CD4-positive, alpha-beta memory T cell (primary cell): ENCODE data around the gene CEND1. TPM values are rescaled to one million over a fixed set of nuclear protein-coding genes. Genes with fewer than 3 reads are reported as not detected.
A peak's percentile ranks its signal among the peaks of the same experiment; 100 is the strongest.

Experiments
- CTCF ChIA-PET: fragments of 350-600 bp; sonication (Branson Sonifier 250); formaldehyde crosslinking; loops from one replicate; lab custom pipeline; 2021; ENCODE audit warnings: inconsistent platforms; ENCODE audit not compliant: partially characterized antibody; lab: Charles Lee
- POLR2A ChIA-PET: fragments of 350-600 bp; sonication (Branson Sonifier 250); formaldehyde crosslinking; loops from one replicate; lab custom pipeline; 2021; ENCODE audit not compliant: partially characterized antibody; lab: Charles Lee
- DNase-seq, 5 donors: peaks; one replicate each; pipeline versions ENCODE4 v3.0.0 to v3.0.0-alpha.2; 2020 to 2022; ENCODE audit warnings: mixed read lengths in 1 of 5
- H3K27ac ChIP-seq: one replicate; pipeline ENCODE4 v1.7.0; 2013; ENCODE audit warnings: low read depth, low read length
- H3K27me3 ChIP-seq: 2 replicates; pipeline ENCODE4 v1.7.0; 2013; ENCODE audit warnings: mild to moderate bottlenecking, low read length, moderate library complexity; ENCODE audit not compliant: insufficient read depth
- H3K36me3 ChIP-seq: 2 replicates; pipeline ENCODE4 v1.7.0; 2013; ENCODE audit warnings: mild to moderate bottlenecking, low read length, moderate library complexity; ENCODE audit not compliant: insufficient read depth
- H3K4me1 ChIP-seq: 2 replicates; pipeline ENCODE4 v1.7.0; 2013; ENCODE audit warnings: mild to moderate bottlenecking, low read length, moderate library complexity; ENCODE audit not compliant: insufficient read depth
- H3K4me3 ChIP-seq, 2 donors: one replicate each; pipeline ENCODE4 v1.7.0; 2013; ENCODE audit warnings: low read length in 2 of 2, mild to moderate bottlenecking in 1 of 2
- H3K9me3 ChIP-seq, 2 donors: one replicate each; pipeline ENCODE4 v1.7.0; 2013; ENCODE audit warnings: low read length in 2 of 2, control low read depth in 1 of 2; ENCODE audit not compliant: control insufficient read depth in 1 of 2
- H3K27ac Mint-ChIP-seq, 7 donors: one replicate each; pipeline ENCODE4 v1.8.0; 2020 to 2021; ENCODE audit warnings: mixed read lengths in 7 of 7, mild to moderate bottlenecking in 6 of 7, inconsistent platforms in 3 of 7, moderate library complexity in 3 of 7
- H3K27me3 Mint-ChIP-seq, 2 donors: one replicate each; pipeline ENCODE4 v1.8.0; 2020 to 2021; ENCODE audit warnings: mixed read lengths in 2 of 2
- H3K36me3 Mint-ChIP-seq, 2 donors: one replicate each; pipeline ENCODE4 v1.8.0; 2020 to 2021; ENCODE audit warnings: mixed read lengths in 2 of 2, inconsistent platforms in 1 of 2, mild to moderate bottlenecking in 1 of 2
- H3K4me1 Mint-ChIP-seq, 4 donors: one replicate each; pipeline ENCODE4 v1.8.0; 2020 to 2021; ENCODE audit warnings: mixed read lengths in 4 of 4, mild to moderate bottlenecking in 1 of 4
- H3K4me3 Mint-ChIP-seq, 8 donors: one replicate each; pipeline ENCODE4 v1.8.0; 2020 to 2021; ENCODE audit warnings: mixed read lengths in 8 of 8, mild to moderate bottlenecking in 7 of 8, moderate library complexity in 6 of 8, inconsistent platforms in 3 of 8
- H3K9me3 Mint-ChIP-seq, 8 donors: one replicate each; pipeline ENCODE4 v1.8.0; 2020 to 2021; ENCODE audit warnings: mixed read lengths in 8 of 8, mild to moderate bottlenecking in 5 of 8, inconsistent platforms in 3 of 8, moderate library complexity in 1 of 8
- intact Hi-C: fragments of 100-400 bp; cut with micrococcal nuclease; formaldehyde crosslinking; loops from one replicate; pipeline ENCODE4 v1.15.1; 2023
- polyA plus RNA-seq, 2 donors: library from polyadenylated mRNA; unstranded; fragments of 300-500 nt; fragmentation: Illumina TruSeq; gene quantifications; one replicate each; pipeline ENCODE4 v1.2.3, GENCODE V29; 2021
- total RNA-seq, 2 experiments: library from RNA; stranded (reverse); gene quantifications; one replicate each; pipeline ENCODE4 v1.2.3, GENCODE V29; 2021

The CEND1 gene
- total and polyA plus RNA-seq, 4 experiments from 2014 or later = 0.19 TPM; not detected in 3

DNA sequence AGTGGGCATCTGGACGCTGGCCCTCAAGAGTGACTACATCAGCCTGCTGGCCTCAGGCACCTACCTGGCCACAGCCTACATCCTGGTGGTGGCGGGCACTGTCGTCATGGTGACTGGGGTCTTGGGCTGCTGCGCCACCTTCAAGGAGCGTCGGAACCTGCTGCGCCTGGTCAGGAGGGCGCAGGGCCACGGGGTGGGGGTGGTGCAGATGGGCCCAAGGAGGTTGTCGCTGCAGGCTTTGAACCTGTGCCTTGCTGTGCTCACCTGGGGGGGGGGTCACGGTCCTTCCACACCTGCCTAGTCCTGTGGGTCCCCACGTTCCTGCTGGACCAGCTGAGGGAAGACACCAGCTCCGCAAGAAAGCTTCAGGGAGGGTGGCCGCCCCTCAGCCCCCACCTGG is 46.4 kb upstream of the CEND1 start:
- ChIA-PET POLR2A (interaction anchor here (1.3 to 2.5 kb wide), 2 partner anchors 13 to 17 kb away, joined by 3 to 9 read pairs; partner anchors contain the start of gene PNPLA2), CTCF (no interaction called here)
- Mint-ChIP-seq H3K36me3 (peaks cover 0 to 13% of the 10 kb centered on the region in 2 donors), H3K4me3 (no peak overlapping the region), H3K9me3 (peaks cover 0 to 1% (median 0%) of the 10 kb centered on the region in 8 donors), H3K27ac (no peak overlapping the region), H3K27me3 (no peaks in the 10 kb centered on the region), H3K4me1 (peaks cover 3 to 31% (median 14%) of the 10 kb centered on the region in 4 donors)
- Histone ChIP-seq H3K4me3 (no peak overlapping the region), H3K4me1 (peaks cover 35% of the 10 kb centered on the region), H3K27ac (no peak overlapping the region), H3K9me3 (no peaks in the 10 kb centered on the region), H3K27me3 (no peaks in the 10 kb centered on the region), H3K36me3 (peaks cover 13% of the 10 kb centered on the region)
- DNase-seq = no peak
- intact Hi-C loops = no loop called here

DNA sequence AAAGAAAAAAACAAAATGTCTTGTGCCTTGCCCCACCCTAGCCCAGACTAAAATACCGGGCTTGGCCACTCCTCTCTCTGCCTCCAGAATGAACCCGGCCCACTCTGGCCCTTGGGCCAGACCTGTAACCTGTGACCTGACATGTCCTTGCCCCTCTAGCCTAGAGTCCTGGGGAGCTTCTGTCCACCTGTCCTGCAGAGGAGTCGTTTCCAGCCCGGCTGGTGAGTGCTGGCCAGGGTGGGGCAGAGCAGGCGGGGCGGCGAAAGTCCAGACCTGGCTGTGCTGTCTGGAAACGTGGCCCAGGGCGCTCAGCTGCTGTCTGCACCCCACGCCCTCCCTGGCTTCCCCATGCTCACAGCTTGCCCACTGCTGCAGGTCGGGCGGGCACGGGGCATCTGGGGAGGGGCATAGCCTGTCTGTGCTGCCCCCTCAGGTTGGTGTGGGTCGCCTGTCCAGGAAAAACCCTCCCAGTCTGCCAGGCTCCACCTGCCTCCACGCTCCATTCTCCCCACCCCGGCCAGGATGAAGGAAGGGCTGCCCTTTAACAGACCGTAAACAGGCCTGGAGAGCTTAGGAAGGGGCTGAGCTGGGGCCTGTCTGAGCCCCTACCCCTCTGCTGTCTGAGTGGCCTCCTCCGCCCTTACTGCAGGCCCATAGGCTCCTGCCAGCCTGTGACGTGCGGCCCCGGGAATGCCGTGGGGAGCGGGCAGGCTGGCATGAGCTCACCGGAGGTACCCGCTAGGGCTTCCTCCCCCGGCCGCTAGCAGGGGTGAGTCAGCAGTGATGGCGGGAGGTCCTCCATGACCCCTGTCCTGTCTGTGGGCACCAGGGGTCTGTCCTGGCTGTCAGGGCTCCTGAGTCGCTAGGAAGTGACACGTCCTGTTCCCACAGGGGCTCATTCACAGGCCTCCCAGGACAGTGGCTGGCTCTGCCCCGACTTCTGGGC is 44.8 kb upstream of the CEND1 start:
- Mint-ChIP-seq H3K36me3 (peaks cover 0 to 10% of the 10 kb centered on the region in 2 donors), H3K27ac (peak overlapping the region in 4 of 7 donors; percentile 7 to 70 (median 26)), H3K9me3 (no peaks in the 10 kb centered on the region), H3K27me3 (peaks cover 0 to under 1% of the 10 kb centered on the region in 2 donors), H3K4me3 (peak overlapping the region in 5 of 8 donors; percentile 59 to 82 (median 70)), H3K4me1 (peaks cover 0 to 24% (median 8%) of the 10 kb centered on the region in 4 donors)
- CTCF ChIA-PET = no interaction called here
- intact Hi-C loops = no loop called here
- H3K27ac ChIP-seq = no peak overlapping the region
- peaks cover 36% of the 10 kb centered on the region for H3K4me1 ChIP-seq
- H3K4me3 ChIP-seq = no peak overlapping the region
- H3K36me3 ChIP-seq = peaks cover 8% of the 10 kb centered on the region
- no peaks in the 10 kb centered on the region for H3K27me3 ChIP-seq
- no peaks in the 10 kb centered on the region for H3K9me3 ChIP-seq
- DNase-seq = no peak
- POLR2A ChIA-PET = interaction anchor here (6.6 to 7.2 kb wide), 2 partner anchors 8 to 14 kb away, joined by 67 to 101 read pairs; partner anchors contain the start of genes PNPLA2, POLR2L and TSPAN4

GRCh38 chr11:833849-834311 is 44.0 kb upstream of the CEND1 start:
- Histone ChIP-seq H3K27me3 (peaks cover 3% of the 10 kb centered on the region), H3K4me3 (peak overlapping the region in 1 of 2 donors; percentile 43), H3K36me3 (peaks cover 3% of the 10 kb centered on the region), H3K9me3 (no peaks in the 10 kb centered on the region), H3K4me1 (peaks cover 44% of the 10 kb centered on the region), H3K27ac (no peak overlapping the region)
- Mint-ChIP-seq H3K9me3 (no peaks in the 10 kb centered on the region), H3K4me3 (peak overlapping the region; percentile 30 to 82 (median 66)), H3K27ac (peak overlapping the region in 5 of 7 donors; percentile 7 to 70 (median 29)), H3K4me1 (peaks cover 0 to 32% (median 13%) of the 10 kb centered on the region in 4 donors), H3K36me3 (peaks cover 0 to 7% of the 10 kb centered on the region in 2 donors), H3K27me3 (peaks cover 3 to 6% of the 10 kb centered on the region in 2 donors)
- ChIA-PET CTCF (no interaction called here), POLR2A (interaction anchor here (0.9 to 7.2 kb wide), 3 partner anchors 9 to 29 kb away, joined by 3 to 101 read pairs (median 67); partner anchors contain the start of genes PIDD1, PNPLA2, POLR2L and TSPAN4)
- intact Hi-C loops = loop anchor here (2.0 kb wide), 1 partner anchor 15 kb away; the partner anchor contains the start of gene PNPLA2
- no peak for DNase-seq

DNA sequence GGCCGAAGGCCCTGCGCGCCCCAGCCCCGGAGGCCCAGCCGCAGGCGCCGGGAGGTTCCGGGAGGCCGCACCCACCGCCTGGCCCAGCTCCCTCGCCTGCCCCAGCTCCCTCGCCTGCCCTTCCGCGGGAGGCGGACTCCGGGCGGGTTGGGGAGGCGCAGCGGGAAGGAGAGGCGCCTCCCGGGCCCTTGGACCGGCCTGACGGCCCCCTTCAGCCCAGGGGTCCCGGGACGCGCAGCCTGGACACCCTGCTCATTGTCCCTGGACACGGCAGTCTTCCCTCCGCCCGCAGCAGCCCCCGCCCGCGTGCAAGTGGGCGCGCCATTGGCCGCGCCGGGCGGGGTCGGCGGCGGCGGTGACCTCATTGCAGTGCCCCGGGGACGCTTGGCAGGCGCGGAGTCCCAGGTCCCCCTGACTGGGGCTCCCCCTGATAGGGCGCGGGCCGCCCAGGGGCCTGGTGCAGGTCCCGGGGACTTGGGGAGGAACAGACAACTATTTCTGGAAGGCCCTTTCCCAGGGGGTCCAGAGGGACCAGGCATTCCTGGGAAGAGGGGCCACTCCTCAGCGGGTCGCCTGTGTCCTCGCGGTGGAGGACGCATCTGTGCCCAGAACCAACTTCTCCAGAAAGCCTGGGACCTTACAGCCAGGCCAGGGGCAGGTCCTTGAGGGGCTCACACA is 43.4 kb upstream of the CEND1 start:
- Mint-ChIP-seq H3K9me3 (no peaks in the 10 kb centered on the region), H3K4me1 (peaks cover 0 to 36% (median 14%) of the 10 kb centered on the region in 4 donors), H3K36me3 (peaks cover 0 to 3% of the 10 kb centered on the region in 2 donors), H3K27ac (peak overlapping the region in 1 of 7 donors; percentile 7), H3K27me3 (peaks cover 4 to 8% of the 10 kb centered on the region in 2 donors), H3K4me3 (peak overlapping the region in 7 of 8 donors; percentile 25 to 82 (median 67))
- ChIA-PET POLR2A (interaction anchor here (0.9 to 7.2 kb wide), 3 partner anchors 10 to 28 kb away, joined by 3 to 101 read pairs (median 67); partner anchors contain the start of genes PIDD1, PNPLA2, POLR2L and TSPAN4), CTCF (no interaction called here)
- Histone ChIP-seq H3K27me3 (peaks cover 3% of the 10 kb centered on the region), H3K4me3 (peak overlapping the region in 1 of 2 donors; percentile 43), H3K27ac (peak overlapping the region; percentile 15), H3K4me1 (peaks cover 47% of the 10 kb centered on the region), H3K9me3 (no peaks in the 10 kb centered on the region), H3K36me3 (no peaks in the 10 kb centered on the region)
- peak in 1 of 5 donors; percentile 26 for DNase-seq
- intact Hi-C loops = loop anchor here (2.0 kb wide), 1 partner anchor 14 kb away; the partner anchor contains the start of gene PNPLA2

DNA sequence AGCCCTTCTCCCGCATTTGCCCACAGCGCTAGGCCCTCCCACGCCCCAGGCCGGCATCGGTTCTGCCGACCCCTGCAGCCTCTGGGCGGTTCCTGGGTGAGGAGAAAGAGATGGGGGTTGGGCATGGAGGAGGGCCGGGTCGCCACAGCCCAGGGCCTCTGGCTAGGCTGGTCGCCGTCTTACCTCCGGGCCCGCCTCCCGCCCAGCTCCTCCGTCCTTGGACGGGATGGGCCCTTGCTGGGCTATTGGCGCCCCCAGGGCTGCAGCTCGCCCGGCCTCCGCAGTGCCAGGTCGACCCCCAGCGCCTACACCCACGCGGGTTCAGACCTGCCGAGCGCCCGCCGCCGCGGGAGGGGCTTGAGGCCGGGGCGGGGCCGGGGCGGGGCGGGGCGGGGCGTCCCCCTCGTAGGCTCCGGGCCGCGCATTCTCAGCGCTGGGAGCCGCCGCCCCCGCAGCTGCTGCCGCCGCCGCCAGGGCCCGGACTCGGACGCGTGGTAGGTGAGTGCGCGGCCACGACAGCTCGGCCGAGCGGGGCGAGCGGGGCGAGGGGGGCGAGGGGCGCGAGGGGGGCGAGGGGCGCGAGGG is 42.7 kb upstream of the CEND1 start, which contains the start of gene CD151:
CD151 (plus strand) TSS at position 424 of the 585 bp plus-strand sequence. CDS start 3,118 bp downstream, outside the sequence.
- H3K4me3 ChIP-seq = peak within 1 kb of the TSS in 1 of 2 donors; percentile 43
- no peaks in the 10 kb centered on the region for H3K9me3 Mint-ChIP-seq
- intact Hi-C loops = loop anchor here (2.0 kb wide), 1 partner anchor 14 kb away; the partner anchor contains the start of gene PNPLA2
- peaks cover 0 to 3% of the 10 kb centered on the region in 2 donors for H3K36me3 Mint-ChIP-seq
- H3K27me3 Mint-ChIP-seq = peaks cover 7 to 12% of the 10 kb centered on the region in 2 donors
- no peaks in the 10 kb centered on the region for H3K36me3 ChIP-seq
- ChIA-PET POLR2A (interaction anchor here (0.9 to 7.2 kb wide), 3 partner anchors 10 to 27 kb away, joined by 3 to 101 read pairs (median 67); partner anchors contain the start of genes PIDD1, PNPLA2, POLR2L and TSPAN4), CTCF (interaction anchor here (1.5 kb wide), 1 partner anchor 16 kb away, joined by 3 read pairs; no protein-coding TSS in a partner anchor)
- H3K27me3 ChIP-seq = peaks cover 3% of the 10 kb centered on the region
- H3K4me1 Mint-ChIP-seq = peaks cover 1 to 42% (median 18%) of the 10 kb centered on the region in 4 donors
- H3K27ac ChIP-seq = peak within 1 kb of the TSS; percentile 15
- peaks cover 51% of the 10 kb centered on the region for H3K4me1 ChIP-seq
- H3K4me3 Mint-ChIP-seq = peak within 1 kb of the TSS; percentile 51 to 82 (median 68)
- no peaks in the 10 kb centered on the region for H3K9me3 ChIP-seq
- H3K27ac Mint-ChIP-seq = peak within 1 kb of the TSS in 3 of 7 donors; percentile 19 to 63 (median 36)
- peak in 1 of 5 donors; percentile 45 for DNase-seq
